KBM-7 (cell line): ENCODE results near the gene UGT1A4.

ENCODE experiments used
- DNase-seq: peaks from one replicate; pipeline ENCODE4 v3.0.0-alpha.2; 2015
- in situ Hi-C: fragments of 300-500 bp; cut with MboI; formaldehyde crosslinking; loops from 2 replicates; pipeline ENCODE4 v1.14.3; 2020; ENCODE audit warnings: low sequenced_read_pairs, low pct_unique_long_range_greater_than_20kb, mixed read lengths

The UGT1A4 gene

DNA sequence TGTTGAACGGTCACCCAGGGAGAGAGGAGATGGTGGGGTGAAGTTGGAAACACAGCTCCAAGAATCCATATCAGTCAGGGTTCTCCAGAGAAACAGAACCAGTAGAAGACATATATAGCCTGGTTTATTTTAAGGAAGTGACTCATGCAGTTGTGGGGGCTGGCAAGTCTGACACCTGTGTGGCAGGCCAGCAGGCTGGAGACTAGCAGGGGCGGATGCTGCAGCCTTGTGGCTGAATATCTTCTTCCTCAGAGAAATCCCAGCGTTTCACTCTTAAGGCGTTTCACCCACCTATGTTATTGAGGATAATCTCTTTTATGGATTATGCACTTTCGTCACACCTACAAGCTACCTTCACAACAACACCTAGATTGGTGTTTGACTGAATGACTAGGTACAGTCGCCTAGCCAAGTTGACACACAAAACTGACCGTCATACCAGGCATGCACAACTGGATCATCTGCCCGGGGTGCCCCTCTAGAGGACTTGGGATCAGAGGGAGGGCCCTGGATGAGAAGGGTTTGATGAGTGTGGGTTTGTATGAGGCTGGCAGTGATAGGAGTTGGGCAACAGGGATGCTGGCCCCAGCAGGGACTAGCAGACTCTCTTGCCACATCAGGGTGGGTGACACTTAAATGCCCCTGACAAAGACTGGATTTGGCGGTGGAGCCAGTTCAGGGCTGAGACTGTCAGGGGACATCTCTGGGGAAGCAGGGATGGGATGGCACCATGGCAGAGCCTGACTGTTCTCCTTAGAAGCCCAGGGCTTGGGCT lies 83.0 kb downstream of the UGT1A4 start:
- peak; percentile 11 for DNase-seq
- in situ Hi-C loops = no loop called here

DNA sequence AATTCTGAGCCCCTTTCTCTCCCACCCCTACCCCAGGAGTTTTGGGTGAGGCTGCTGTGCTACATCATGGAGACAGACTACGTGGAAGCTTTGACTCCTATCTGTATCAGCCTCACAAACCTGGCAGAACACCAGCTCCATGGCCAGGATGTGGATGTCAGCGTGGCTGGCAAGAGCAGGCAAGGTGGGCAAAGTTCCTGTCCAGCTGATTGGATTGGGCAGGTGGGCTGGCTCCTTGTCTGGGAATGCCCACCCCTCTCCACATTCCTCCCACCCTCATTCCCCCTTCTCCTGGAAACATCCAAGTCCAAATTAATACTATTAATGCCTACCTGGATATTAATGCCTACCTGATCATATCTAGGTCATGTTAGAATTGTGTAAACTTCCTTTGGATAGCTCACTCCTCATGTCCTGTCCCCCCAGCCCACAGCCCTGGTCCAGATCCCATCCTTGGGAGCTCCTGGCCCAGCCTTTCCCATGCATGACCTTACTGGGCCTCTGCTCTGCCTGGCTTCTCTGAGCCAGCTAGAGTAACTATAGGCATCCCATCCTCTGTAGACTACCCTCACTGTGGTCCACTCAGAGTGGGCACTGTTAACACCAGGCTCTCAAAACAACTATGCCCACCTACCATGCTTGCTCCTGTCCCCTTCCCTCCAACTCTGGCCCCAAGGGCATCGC lies 83.7 kb downstream of the UGT1A4 start:
- no peak for DNase-seq
- in situ Hi-C loops = no loop called here

DNA sequence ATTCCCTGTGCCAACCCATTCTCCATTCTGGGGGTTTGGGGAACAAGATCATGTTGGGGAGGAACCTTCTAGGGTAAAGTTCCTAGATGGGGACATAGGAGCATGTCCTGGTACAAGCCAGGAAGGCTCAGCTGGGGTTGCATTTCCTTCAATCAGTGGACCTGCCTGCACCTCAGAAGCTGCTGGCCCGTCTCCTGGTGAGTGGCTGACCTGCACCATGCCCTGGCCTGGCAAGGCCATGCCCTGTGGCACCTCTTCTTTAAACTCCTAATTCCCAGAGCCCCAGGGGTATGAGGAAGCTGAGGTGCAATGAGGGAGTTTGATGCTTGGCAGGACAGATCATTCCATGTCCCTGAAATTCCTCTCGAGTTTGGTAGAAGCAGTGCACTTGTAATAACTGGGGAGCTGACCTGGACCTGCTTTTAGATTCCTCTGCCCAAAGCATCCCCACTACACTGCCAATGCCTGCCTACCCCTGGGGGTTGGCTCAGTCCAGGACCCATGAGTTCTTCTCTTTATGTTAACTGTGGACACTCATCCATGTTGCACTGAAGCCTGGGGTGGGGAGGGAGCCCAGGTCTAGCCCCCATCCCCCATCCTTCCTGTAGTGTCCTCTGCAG lies 84.9 kb downstream of the UGT1A4 start:
- DNase-seq = no peak
- in situ Hi-C loops = no loop called here

DNA sequence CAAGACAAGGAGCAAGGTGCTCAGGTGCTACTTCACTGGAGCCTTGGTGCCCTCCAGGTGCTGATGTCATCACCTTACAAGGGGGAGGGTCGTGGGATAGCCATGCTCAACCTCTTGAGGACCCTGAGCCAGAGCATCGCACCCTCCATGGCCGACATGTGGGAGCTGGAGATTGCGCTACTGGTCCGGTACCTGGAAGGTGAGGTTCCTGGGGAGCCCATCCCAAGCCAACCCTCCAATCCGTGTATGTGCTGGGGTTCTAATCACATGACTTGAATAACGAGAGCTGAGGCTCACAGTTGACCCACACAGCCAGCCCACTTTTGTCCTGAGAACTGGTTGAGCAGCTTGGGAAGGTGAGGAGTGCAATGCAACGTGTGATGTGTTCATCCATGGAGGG lies 85.5 kb downstream of the UGT1A4 start:
- in situ Hi-C loops = no loop called here
- DNase-seq = no peak

DNA sequence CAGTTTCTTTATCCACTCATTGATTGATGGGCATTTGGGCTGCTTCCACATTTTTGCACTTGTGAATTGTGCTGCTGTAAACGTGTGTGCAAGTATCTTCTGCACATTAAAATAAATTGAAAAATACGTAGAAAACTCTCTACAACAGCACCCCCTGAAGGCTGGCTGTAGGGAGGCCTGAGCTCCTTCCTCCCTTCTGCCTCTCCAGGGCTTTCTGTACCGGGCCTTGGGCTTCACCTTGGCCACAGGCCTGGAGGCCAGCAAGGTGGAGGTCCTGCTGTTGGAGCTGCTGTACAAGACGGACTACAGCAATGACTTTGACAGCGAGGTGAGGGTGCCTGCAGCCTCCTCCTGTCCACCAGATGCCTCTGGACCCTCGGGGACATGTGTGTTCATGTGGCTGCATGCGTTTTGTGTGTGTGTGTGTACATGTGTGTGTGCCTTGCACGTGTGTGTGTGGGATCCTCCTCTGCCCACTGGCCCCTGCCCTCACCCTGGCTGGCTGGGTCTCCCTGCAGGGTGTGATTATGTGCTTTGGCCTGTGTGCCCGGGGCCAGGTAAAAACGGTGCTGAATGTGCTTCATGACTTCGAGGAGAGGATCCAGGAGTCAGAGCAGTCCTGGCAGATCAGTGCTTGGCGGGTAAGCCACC lies 88.8 kb downstream of the UGT1A4 start:
- in situ Hi-C loops = no loop called here
- no peak for DNase-seq

DNA sequence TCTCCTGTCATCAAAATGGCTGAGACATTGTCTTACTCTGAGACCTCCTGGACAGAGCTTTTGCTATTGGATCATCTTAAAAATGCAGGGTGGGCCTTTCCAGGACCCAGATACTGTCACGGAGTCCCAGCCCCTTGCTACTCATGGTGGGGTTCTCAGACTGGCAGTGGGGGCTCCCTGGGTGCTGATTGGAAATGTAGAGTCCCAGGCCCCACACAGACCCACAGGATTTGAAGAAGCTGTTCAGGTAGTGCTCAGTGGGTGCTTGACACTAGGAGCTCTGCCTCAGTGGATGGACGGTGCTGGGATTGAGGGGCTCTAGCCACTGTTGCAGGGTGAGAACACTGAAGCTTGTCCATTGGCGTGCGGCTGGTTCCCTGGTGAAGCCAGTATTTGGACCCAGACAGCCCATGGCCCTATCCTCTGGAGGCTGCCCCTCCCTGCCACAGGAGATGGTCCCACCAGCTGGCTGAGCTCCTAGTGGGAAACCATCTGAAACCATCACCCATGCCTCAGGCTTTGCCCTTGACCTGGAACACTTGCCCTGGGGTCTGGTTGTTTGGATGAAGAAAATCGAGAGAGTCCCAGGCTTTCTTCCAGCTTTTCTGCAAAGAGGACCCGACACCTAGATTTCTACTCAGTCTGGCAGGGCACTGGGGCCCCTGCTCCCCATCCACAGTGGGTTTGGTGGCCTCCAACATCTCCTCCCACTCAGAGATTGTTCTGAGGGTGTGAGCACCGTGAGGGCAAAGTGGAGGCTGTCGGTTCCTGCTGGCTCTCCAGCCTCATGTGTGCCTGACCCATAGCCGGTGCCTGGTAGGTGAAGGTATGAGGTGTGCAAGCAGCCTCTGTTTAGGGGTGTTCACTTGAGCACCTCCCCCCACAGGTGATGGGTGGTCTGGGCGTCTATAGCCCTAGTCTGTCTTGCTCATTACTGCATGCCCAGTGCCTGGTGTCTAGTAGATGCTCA lies 89.7 kb downstream of the UGT1A4 start:
- no peak for DNase-seq
- in situ Hi-C loops = no loop called here

DNA sequence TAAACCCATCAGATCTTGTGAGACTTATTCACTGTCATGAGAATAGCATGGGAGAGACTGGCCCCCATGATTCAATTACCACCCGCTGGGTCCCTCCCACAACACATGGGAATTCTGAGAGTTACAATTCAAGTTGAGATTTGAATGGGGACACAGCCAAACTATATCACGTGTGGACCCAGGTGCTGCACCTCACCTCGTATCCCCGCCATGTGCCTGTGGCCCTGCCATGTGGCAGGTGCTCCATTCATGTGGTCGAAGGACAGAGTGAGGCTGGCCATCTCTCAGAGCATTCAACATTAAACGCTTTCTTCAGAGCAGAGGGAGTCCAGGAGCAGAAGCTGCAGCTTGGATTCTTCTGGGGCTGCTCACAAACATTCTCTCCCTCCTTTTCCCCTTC lies 91.8 kb downstream of the UGT1A4 start:
- no peak for DNase-seq
- in situ Hi-C loops = no loop called here

DNA sequence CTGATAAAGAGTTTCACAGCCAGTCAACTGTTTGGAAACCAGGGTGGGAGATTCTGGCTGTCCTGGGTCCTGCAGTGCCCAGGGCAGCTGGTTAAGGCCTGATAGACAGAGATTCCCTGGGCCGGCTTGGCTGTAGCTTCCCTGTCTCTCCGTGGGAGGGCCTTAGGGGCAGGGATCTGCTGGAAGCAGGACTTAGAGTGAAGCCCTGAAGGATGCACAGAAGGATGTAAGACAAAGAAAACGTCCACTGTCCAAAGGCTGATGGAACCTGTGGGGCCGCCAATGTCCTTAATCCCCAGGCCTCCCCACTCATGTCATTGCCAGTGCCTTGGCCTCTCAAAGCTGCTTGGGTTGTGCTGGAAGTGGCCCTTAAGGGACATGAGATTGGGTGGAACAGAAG lies 92.6 kb downstream of the UGT1A4 start:
- in situ Hi-C loops = no loop called here
- no peak for DNase-seq

DNA sequence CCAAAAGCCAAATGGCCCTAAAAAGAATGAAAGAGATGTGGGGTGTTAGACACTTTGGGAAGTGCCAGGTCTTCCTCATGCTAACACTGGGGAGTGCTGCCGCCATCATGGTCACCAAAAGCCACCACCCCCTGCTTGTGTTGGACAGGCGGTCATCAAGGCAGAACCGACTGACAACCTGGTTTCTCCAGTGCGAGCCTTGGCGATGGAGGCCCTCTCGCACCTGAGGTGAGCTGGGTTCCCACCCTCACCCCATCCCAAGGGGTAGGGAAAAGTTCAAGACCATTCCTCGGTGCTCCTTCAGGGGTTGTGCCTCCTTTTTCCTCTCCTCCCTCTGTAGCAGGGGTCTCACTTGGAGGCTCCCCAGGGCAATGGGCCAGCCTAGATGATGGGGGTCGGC lies 93.2 kb downstream of the UGT1A4 start:
- in situ Hi-C loops = no loop called here
- DNase-seq = no peak

DNA sequence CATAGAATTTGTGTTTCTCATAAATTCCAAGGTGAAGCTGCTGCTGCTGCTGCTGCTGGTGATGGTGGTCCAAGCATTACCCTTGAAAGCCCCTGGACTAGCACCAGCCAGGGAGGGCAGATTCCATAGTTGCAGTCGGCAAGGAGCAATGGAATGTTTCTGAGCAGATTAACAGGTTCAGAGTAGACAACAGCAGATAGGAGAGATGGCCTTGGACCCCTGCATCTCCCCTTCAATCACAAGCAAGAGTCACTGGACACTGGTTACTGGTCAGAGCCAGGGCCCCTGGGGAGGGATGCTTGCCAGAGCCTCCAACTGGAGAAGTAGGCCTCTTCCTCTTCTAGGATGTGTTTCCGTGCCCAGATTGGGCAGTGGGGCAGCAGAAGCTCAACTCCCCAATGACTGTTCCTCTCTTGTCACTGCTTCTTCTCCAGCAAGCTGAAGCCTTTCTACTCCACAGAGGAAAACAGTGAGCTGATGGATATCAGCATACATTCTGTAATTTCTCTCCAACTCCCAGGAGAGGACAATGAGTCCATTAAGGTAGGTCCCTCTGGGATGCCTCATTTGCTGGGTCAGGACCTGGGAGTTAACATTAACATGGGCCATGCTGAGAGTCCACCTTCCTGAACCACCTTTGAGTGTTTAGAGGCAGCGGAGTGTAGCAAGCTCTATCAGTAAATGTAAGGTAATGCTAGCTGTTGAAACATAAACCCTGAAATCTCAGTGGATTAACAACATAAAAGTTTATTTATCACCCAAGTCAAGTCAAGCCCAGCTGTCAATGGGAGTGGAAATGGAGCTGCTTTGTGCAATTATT lies 94.9 kb downstream of the UGT1A4 start:
- DNase-seq = no peak
- in situ Hi-C loops = no loop called here

DNA sequence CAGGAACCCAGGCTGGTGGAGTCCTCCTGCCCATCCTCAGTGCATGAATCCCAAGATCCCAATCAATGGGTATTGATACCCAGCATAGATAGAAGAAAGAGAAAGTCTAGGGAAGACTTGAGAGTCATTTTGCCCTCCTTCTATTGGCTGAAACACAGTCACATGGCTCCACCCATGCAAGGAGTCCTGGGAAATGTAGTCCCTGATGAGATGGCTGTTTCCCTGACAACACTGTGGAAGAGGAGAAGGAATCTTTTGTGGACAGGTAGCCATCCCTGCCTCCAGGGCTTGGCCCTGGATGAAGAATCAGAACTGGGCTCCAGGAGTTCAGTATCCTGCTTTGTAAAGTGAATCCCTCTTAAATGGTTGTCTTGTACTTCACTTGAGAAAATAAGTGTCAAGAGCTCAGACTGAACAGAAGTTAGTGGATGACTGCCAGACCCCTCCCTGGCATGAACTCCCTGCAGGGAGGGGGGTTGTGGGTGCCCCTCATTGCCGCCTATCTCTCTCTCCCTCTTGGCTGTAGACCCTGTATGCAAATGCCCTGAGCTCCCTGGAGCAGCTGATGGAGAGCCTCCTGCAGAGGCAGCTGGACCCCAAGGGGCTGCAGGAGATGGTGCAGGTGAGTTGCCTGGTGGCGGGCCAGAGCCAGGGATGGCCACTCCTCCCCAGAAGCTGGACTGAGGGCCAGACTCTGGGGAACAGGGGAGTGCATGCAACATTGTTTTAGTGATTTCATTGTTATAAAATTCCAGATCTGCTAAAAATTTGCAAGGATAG lies 95.7 kb downstream of the UGT1A4 start:
- in situ Hi-C loops = no loop called here
- DNase-seq = no peak

DNA sequence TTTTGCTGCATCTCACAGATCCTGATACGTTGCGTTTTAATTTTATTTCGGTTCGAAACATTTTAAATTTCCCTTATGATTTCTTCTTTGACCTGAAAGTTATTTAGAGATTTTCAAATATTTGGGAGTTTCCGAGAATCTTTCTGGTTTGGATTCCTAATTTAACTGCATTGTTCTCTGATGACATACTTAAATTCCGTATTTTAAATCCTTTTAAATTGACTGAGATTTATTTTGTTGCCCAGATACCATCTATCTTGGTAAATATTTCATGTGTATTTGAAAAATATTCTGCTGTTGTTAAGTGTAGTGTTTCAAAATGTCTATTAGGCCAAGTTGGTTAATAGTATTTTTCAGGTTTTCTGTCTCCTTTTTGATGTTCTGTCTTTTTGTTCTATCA lies 97.3 kb downstream of the UGT1A4 start:
- in situ Hi-C loops = no loop called here

DNA sequence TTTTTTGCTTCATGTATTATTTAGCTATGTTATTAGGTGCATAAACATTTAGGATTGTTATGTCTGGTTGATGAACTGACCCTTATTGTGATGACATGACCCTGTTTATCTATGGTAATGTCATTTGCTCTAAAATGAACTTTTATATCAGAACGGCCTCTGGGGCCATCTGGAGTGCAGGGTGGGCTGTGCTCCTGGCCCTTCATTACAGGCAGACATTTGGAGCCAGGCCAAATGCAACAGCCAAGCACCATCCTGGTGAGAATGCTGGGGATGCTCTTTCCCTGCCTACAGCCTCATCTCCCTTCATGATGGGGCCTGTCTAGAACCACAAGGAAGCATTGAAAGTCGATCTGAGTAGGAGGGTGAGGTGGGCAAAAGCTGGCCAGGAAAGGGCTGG lies 97.8 kb downstream of the UGT1A4 start:
- DNase-seq = no peak
- in situ Hi-C loops = no loop called here

More for the DNA sequence above, 97.3 kb downstream of the UGT1A4 start:
- DNase-seq = no peak

DNA sequence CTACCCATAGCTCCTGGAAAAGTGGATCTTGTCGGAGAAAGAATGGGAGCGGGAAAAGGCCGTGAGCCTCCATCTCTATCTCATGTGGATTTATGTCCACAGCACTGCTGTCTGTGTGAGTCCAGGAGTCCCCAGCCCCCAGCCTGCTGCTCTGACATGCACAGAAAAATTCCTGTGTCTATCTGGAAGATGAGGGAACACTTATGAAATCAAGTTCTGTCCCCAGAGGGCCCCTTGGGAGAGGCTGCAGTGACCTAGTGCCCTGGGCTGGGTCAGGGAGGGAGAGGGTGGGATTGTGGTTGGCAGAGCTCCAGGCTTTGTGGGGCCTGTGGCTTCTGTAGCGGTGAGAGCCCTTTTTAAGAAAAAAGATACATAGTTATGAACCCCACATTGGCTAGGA lies 98.2 kb downstream of the UGT1A4 start:
- DNase-seq = no peak

DNA sequence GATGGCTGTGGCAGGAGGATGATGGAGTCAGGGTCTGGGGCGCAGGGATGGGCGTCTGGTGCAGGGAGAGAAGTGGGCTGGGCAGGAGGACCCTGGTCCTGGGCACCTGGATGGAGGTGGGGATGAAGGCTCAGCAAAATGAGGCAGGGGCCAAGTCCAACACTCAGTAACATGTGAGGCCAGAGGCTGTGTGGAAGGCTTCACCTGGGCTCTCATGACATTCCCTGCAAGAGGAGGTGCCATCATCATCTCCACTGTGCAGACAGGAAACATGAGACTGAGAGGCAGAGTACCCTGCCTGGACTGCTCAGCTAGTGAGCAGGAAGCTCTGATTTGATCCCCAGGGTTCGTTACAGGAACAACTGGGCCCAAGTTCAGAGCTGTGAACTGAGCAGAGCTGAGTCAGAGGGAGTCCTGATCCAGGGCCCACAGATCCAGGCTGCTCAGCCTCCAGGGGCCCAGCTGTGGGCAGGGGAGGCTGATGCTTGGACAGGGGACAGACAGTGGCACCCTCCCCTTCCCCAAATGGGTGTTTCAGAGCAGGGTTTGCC lies 98.9 kb downstream of the UGT1A4 start:
- in situ Hi-C loops = no loop called here
- no peak for DNase-seq

More for the DNA sequence above, 98.2 kb downstream of the UGT1A4 start:
- in situ Hi-C loops = no loop called here

DNA sequence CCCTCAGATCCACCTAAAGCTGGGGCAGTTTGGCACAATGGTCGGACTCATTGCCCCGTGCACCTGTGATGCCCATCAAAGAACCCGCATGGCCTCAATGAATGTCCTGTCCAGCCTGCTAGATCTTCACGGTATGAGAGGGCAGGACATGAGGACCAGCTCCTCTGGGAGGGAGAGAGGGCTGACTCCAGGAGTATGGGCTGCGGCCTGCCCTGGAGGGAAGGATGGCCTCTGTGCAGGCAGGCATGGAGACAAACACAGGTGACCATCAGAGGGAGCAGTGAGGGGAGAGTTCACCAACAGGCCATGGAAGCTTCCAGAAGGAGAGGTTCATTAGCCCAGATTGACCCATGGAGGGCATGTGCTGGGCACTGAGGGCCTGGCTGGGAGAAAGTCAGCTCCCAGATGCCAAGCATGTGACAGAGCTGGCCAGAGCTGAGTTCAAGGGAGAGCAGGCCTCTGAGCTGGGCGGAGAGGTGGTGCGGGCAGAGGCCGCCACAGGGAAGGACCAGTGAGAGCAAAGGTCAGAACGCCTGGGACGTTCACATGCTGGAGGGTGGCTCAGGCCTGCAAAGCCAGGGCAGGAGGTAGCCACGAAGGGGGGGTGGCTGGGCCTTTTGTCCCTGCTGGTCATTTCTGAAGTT lies 99.6 kb downstream of the UGT1A4 start:
- in situ Hi-C loops = no loop called here

More for the DNA sequence above, 99.6 kb downstream of the UGT1A4 start:
- no peak for DNase-seq
